ENCODE measurements around the gene UGGT1. TPM values are rescaled to one million over a fixed set of nuclear protein-coding genes. Genes with fewer than 3 reads are reported as not detected.

UGGT1 gene
- total RNA-seq = 120 and 124 TPM in 2 replicates

GRCh38 chr2:128090945-128091725, at the start of gene UGGT1:
Gene UGGT1, plus strand, starts transcription at chr2:128091200. Its CDS starts 158 bp downstream, at chr2:128091358.

Small RNA genes within 50 kb of the gene (small RNA-seq; reads per million reads assigned to genes)
- gene AC108059.2 = not detected
- not detected for gene AC108059.3
- 0.35 reads per million for gene DYNLT3P2
- not detected for gene RF00019

Other genes with a start within 250 kb of the UGGT1 start
- 33.6 and 35.0 TPM in 2 replicates for gene POLR2D, start 233.0 kb upstream of the UGGT1 start, total RNA-seq
- gene AMMECR1L, start 205.2 kb upstream of the UGGT1 start, total RNA-seq = 18.8 and 20.9 TPM in 2 replicates
- 9.2 and 14.4 TPM in 2 replicates for gene SAP130, start 63.1 kb upstream of the UGGT1 start, total RNA-seq
- gene HS6ST1, start 227.7 kb downstream of the UGGT1 start, total RNA-seq = 15.6 and 20.5 TPM in 2 replicates